ENCODE results near the gene HOXB5. TPM values are rescaled to one million over a fixed set of nuclear protein-coding genes. Genes with fewer than 3 reads are reported as not detected.

HOXB5 gene
- total and polyA plus RNA-seq, 2 donors (not counting 1 experiment from before 2014, with no cell fraction given): not detected

GRCh38 chr17:48542114-48542656 is 51.4 kb downstream of the HOXB5 start:
- Histone ChIP-seq H3K27me3 (replicated peaks in 1 of 4; ENCODE audit: control extremely low read depth in 1 of 4, control insufficient read depth in 3 of 4, insufficient read depth in 4 of 4, low read length in 3 of 4) (peaks cover 0 to 61% (median 26%) of the 10 kb centered on the region in 4 experiments), H3K27ac (ENCODE audit: low read length in 2 of 2) (peak overlapping the region; percentile 53 to 79), H3K4me2 (replicated peaks; ENCODE audit: low read depth, low read length, poor library complexity, severe bottlenecking) (peak overlapping the region; percentile 96), H3K79me2 (ENCODE audit: control insufficient read depth, insufficient read depth, low read length) (no peaks in the 10 kb centered on the region), H2AFZ (ENCODE audit: insufficient read depth, low read depth, low read length, poor library complexity, severe bottlenecking) (peak overlapping the region; percentile 100), H3K9ac (ENCODE audit: low read length) (peak overlapping the region; percentile 80), H3K4me3 (ENCODE audit: control extremely low read depth in 1 of 5, extremely low read depth in 1 of 5, insufficient read depth in 1 of 5, low read depth in 2 of 5, low read length in 4 of 5) (peak overlapping the region; percentile 34 to 73 (median 64)), H4K20me1 (ENCODE audit: control insufficient read depth, insufficient read depth, low read length, poor library complexity, severe bottlenecking) (no peaks in the 10 kb centered on the region), H3K9me3 (ENCODE audit: control extremely low read depth in 1 of 3, control insufficient read depth in 2 of 3, insufficient read depth in 1 of 3, low read length in 2 of 3) (peaks cover 0 to 11% (median 0%) of the 10 kb centered on the region in 3 donors), H3K4me1 (ENCODE audit: control insufficient read depth in 2 of 2, insufficient read depth in 2 of 2, low read length in 2 of 2) (peaks cover 31 to 34% of the 10 kb centered on the region in 2 donors), H3K36me3 (replicated peaks in 1 of 2; ENCODE audit: control extremely low read depth in 1 of 2, control insufficient read depth in 1 of 2, extremely low read depth in 1 of 2, insufficient read depth in 2 of 2, low read length in 1 of 2) (no peaks in the 10 kb centered on the region)
- TF ChIP-seq CTCF (IDR thresholded peaks at IDR 0.05) (no peak), EZH2 (IDR thresholded peaks at IDR 0.05; ENCODE audit: borderline replicate concordance, insufficient read depth, low read depth, low read length, poor library complexity, severe bottlenecking) (no peak)
- 18% methylated on average over 21 of the region's 27 CpGs for WGBS (ENCODE audit: insufficient coverage)
- POLR2A ChIA-PET: interaction anchor here (1.2 kb wide), 1 partner anchor 206 kb away, joined by 3 read pairs; no protein-coding TSS in a partner anchor
- Mint-ChIP-seq H3K4me1 (peaks cover 27% of the 10 kb centered on the region), H3K27me3 (peaks cover 54% of the 10 kb centered on the region), H3K27ac (peak overlapping the region; percentile 96), H3K9me3 (ENCODE audit: insufficient read depth) (no peaks in the 10 kb centered on the region), H3K4me3 (peak overlapping the region; percentile 90)
- ATAC-seq (ENCODE audit: low read depth) (peak; percentile 11), DNase-seq (peak; percentile 66)
- CTCF ChIA-PET: interaction anchor here (0.9 kb wide), 1 partner anchor 51 kb away, joined by 3 read pairs; no protein-coding TSS in a partner anchor
- intact Hi-C loops (cut with micrococcal nuclease): loop anchor here (10.0 kb wide), 1 partner anchor 47 kb away; no protein-coding TSS in a partner anchor

- Histone ChIP-seq H3K9me3 (ENCODE audit: control extremely low read depth in 1 of 3, control insufficient read depth in 2 of 3, insufficient read depth in 1 of 3, low read length in 2 of 3) (peaks cover 0 to 11% (median 0%) of the 10 kb centered on the region in 3 donors), H3K4me2 (replicated peaks; ENCODE audit: low read depth, low read length, poor library complexity, severe bottlenecking) (peak overlapping the region; percentile 96), H3K4me1 (ENCODE audit: control insufficient read depth in 2 of 2, insufficient read depth in 2 of 2, low read length in 2 of 2) (peaks cover 31 to 34% of the 10 kb centered on the region in 2 donors), H3K27me3 (replicated peaks in 1 of 4; ENCODE audit: control extremely low read depth in 1 of 4, control insufficient read depth in 3 of 4, insufficient read depth in 4 of 4, low read length in 3 of 4) (peaks cover 0 to 56% (median 24%) of the 10 kb centered on the region in 4 experiments), H2AFZ (ENCODE audit: insufficient read depth, low read depth, low read length, poor library complexity, severe bottlenecking) (peak overlapping the region; percentile 100), H3K9ac (ENCODE audit: low read length) (peak overlapping the region; percentile 80), H4K20me1 (ENCODE audit: control insufficient read depth, insufficient read depth, low read length, poor library complexity, severe bottlenecking) (no peaks in the 10 kb centered on the region), H3K4me3 (ENCODE audit: control extremely low read depth in 1 of 5, extremely low read depth in 1 of 5, insufficient read depth in 1 of 5, low read depth in 2 of 5, low read length in 4 of 5) (peak overlapping the region; percentile 34 to 73 (median 64)), H3K79me2 (ENCODE audit: control insufficient read depth, insufficient read depth, low read length) (no peaks in the 10 kb centered on the region), H3K36me3 (replicated peaks in 1 of 2; ENCODE audit: control extremely low read depth in 1 of 2, control insufficient read depth in 1 of 2, extremely low read depth in 1 of 2, insufficient read depth in 2 of 2, low read length in 1 of 2) (no peaks in the 10 kb centered on the region), H3K27ac (ENCODE audit: low read length in 2 of 2) (peak overlapping the region; percentile 53 to 79)
- CTCF ChIA-PET: no interaction called here
- Mint-ChIP-seq H3K27me3 (peaks cover 54% of the 10 kb centered on the region), H3K4me1 (peaks cover 27% of the 10 kb centered on the region), H3K27ac (peak overlapping the region; percentile 96), H3K4me3 (peak overlapping the region; percentile 90), H3K9me3 (ENCODE audit: insufficient read depth) (no peaks in the 10 kb centered on the region)
- POLR2A ChIA-PET: interaction anchor here (1.2 kb wide), 1 partner anchor 206 kb away, joined by 3 read pairs; no protein-coding TSS in a partner anchor
- TF ChIP-seq EZH2 (IDR thresholded peaks at IDR 0.05; ENCODE audit: borderline replicate concordance, insufficient read depth, low read depth, low read length, poor library complexity, severe bottlenecking) (peak; percentile 71), CTCF (IDR thresholded peaks at IDR 0.05) (no peak)
- DNase-seq: peak; percentile 73
- 4% methylated on average over 34 of the region's 36 CpGs for WGBS (ENCODE audit: insufficient coverage)
- peak; percentile 9 for ATAC-seq (ENCODE audit: low read depth)
- intact Hi-C loops (cut with micrococcal nuclease): loop anchor here (2.0 to 10.0 kb wide), 2 partner anchors 37 to 47 kb away; partner anchors contain the start of gene HOXB4
Measured at GRCh38 chr17:48541577-48542113, 51.9 kb downstream of the HOXB5 start.
